IMR-90 (cell line): ENCODE results near the gene GRAMD1B.

ENCODE experiments used
- CEBPB ChIP-seq: IDR thresholded peaks from 2 replicates; pipeline ENCODE4 v1.6.1; 2012; ENCODE audit warnings: low read depth, low read length, improper control_type of control experiment
- CHD1 ChIP-seq: IDR thresholded peaks from 2 replicates; pipeline ENCODE4 v1.6.1; 2012; ENCODE audit warnings: low read depth, low read length, improper control_type of control experiment
- CTCF ChIP-seq: conservative IDR thresholded peaks from 2 replicates; pipeline ENCODE4 v1.5.1; 2012; ENCODE audit warnings: mild to moderate bottlenecking, low read depth, low read length, improper control_type of control experiment
- FOS ChIP-seq: fragments of 150-350 bp; IDR thresholded peaks from 2 replicates; pipeline ENCODE4 v1.6.1; 2016; ENCODE audit warnings: low read depth, low read length
- MAFK ChIP-seq: IDR thresholded peaks from 2 replicates; pipeline ENCODE4 v1.6.1; 2012; ENCODE audit warnings: low read depth, low read length, improper control_type of control experiment
- MAZ ChIP-seq: IDR thresholded peaks from 2 replicates; pipeline ENCODE4 v1.6.1; 2012; ENCODE audit warnings: low read depth, mild to moderate bottlenecking, low read length, improper control_type of control experiment, moderate library complexity, borderline replicate concordance
- MXI1 ChIP-seq: IDR thresholded peaks from 2 replicates; pipeline ENCODE4 v1.6.1; 2012; ENCODE audit warnings: low read depth, mild to moderate bottlenecking, low read length, moderate library complexity, borderline replicate concordance
- POLR2A ChIP-seq: IDR thresholded peaks from 2 replicates; pipeline ENCODE4 v1.6.1; 2012; ENCODE audit warnings: mild to moderate bottlenecking, low read depth, low read length
- RAD21 ChIP-seq: IDR thresholded peaks from 2 replicates; pipeline ENCODE4 v1.6.1; 2012; ENCODE audit warnings: low read length, improper control_type of control experiment
- RCOR1 ChIP-seq: IDR thresholded peaks from 2 replicates; pipeline ENCODE4 v1.6.1; 2012; ENCODE audit warnings: mild to moderate bottlenecking, low read length, improper control_type of control experiment; ENCODE audit not compliant: insufficient replicate concordance
- RFX5 ChIP-seq: IDR thresholded peaks from 2 replicates; pipeline ENCODE4 v1.8.0; 2012; ENCODE audit warnings: low read depth, mild to moderate bottlenecking, low read length, moderate library complexity
- SMC3 ChIP-seq: fragments of 150-350 bp; IDR thresholded peaks from 2 replicates; pipeline ENCODE4 v1.6.1; 2016; ENCODE audit warnings: low read depth, mild to moderate bottlenecking, antibody characterized with exemption, low read length, moderate library complexity
- USF2 ChIP-seq: fragments of 150-350 bp; IDR thresholded peaks from 2 replicates; pipeline ENCODE4 v1.6.1; 2017; ENCODE audit warnings: mild to moderate bottlenecking, antibody characterized with exemption, low read length, low read depth

- TF ChIP-seq MXI1 (no peak), POLR2A (no peak), USF2 (no peak), CTCF (no peak), RFX5 (no peak), SMC3 (no peak), FOS (no peak), MAFK (no peak), RCOR1 (no peak), RAD21 (no peak), CHD1 (no peak), MAZ (no peak), CEBPB (no peak)
These were observed 8.1 kb downstream of the GRAMD1B start for GRCh38 chr11:123438131-123438627.
